Parathyroid adenoma (tissue), 2 donors: ENCODE measurements around the gene SECISBP2L.
"Not testable (repeated sequence)": the region's sequence is repeated elsewhere in the genome, so short reads cannot be mapped to it uniquely, and the experiment has no call there.

Experiments used
- H2AFZ ChIP-seq: fragments of 300-600 bp; sonication (generic); one replicate; pipeline ENCODE4 v1.7.0; 2017; ENCODE audit warnings: antibody characterized with exemption, mild to moderate bottlenecking
- H3K27ac ChIP-seq: fragments of 300-600 bp; sonication (generic); one replicate; pipeline ENCODE4 v1.7.0; 2017
- H3K27me3 ChIP-seq: fragments of 300-600 bp; sonication (generic); one replicate; pipeline ENCODE4 v1.7.0; 2017; ENCODE audit warnings: low read length; ENCODE audit not compliant: control insufficient read depth, insufficient read depth
- H3K36me3 ChIP-seq: fragments of 300-600 bp; sonication (generic); one replicate; pipeline ENCODE4 v1.7.0; 2017; ENCODE audit warnings: low read length; ENCODE audit not compliant: control insufficient read depth, insufficient read depth
- H3K4me1 ChIP-seq: fragments of 300-600 bp; sonication (generic); one replicate; pipeline ENCODE4 v1.7.0; 2017; ENCODE audit warnings: control low read depth
- H3K4me2 ChIP-seq: fragments of 300-600 bp; sonication (generic); one replicate; pipeline ENCODE4 v1.7.0; 2017; ENCODE audit warnings: low read length
- H3K4me3 ChIP-seq: fragments of 300-600 bp; sonication (generic); one replicate; pipeline ENCODE4 v1.7.0; 2017; ENCODE audit warnings: low read depth, low read length
- H3K79me2 ChIP-seq: fragments of 300-600 bp; sonication (generic); one replicate; pipeline ENCODE4 v1.7.0; 2017; ENCODE audit warnings: control low read depth
- H3K9ac ChIP-seq: fragments of 300-600 bp; sonication (generic); one replicate; pipeline ENCODE4 v1.7.0; 2017; ENCODE audit warnings: mild to moderate bottlenecking
- H3K9me3 ChIP-seq: fragments of 300-600 bp; sonication (generic); one replicate; pipeline ENCODE4 v1.7.0; 2017; ENCODE audit warnings: low read length; ENCODE audit not compliant: control insufficient read depth
- CTCF ChIP-seq: fragments of 300-600 bp; sonication (generic); IDR thresholded peaks from one replicate; pipeline ENCODE4 v1.7.0; 2017; ENCODE audit warnings: antibody characterized with exemption, mild to moderate bottlenecking
- donor health status: primary hyperparathyroidism.

The SECISBP2L gene

GRCh38 chr15:48975472-48976419 is 70.5 kb downstream of the SECISBP2L start:
- no peak overlapping the region for H3K9ac ChIP-seq
- no peak overlapping the region for H3K27ac ChIP-seq
- no peaks in the 10 kb centered on the region for H3K36me3 ChIP-seq

GRCh38 chr15:48974882-48975281 is 71.4 kb downstream of the SECISBP2L start:
- H3K9me3 ChIP-seq, result no peaks in the 10 kb centered on the region

More at GRCh38 chr15:48975472-48976419, 70.5 kb downstream of the SECISBP2L start:
- peak overlapping the region; percentile 83 for H2AFZ ChIP-seq
- H3K4me3 ChIP-seq, result peak overlapping the region; percentile 4
- peak; percentile 70 for TF ChIP-seq CTCF
- no peaks in the 10 kb centered on the region for H3K4me1 ChIP-seq
- no peaks in the 10 kb centered on the region for H3K27me3 ChIP-seq
- peak overlapping the region; percentile 40 for H3K4me2 ChIP-seq
- H3K79me2 ChIP-seq, result no peaks in the 10 kb centered on the region
- no peaks in the 10 kb centered on the region for H3K9me3 ChIP-seq

GRCh38 chr15:48972750-48973503 is 73.3 kb downstream of the SECISBP2L start:
- Histone ChIP-seq H3K36me3 (no peaks in the 10 kb centered on the region), H3K79me2 (no peaks in the 10 kb centered on the region), H3K4me1 (no peaks in the 10 kb centered on the region), H2AFZ (no peak overlapping the region), H3K9ac (no peak overlapping the region), H3K27ac (no peak overlapping the region), H3K4me2 (no peak overlapping the region), H3K27me3 (no peaks in the 10 kb centered on the region), H3K9me3 (no peaks in the 10 kb centered on the region), H3K4me3 (no peak overlapping the region)
- TF ChIP-seq CTCF, result no peak

More at GRCh38 chr15:48974882-48975281, 71.4 kb downstream of the SECISBP2L start:
- Histone ChIP-seq H3K27ac (no peak overlapping the region), H3K27me3 (no peaks in the 10 kb centered on the region), H3K4me3 (no peak overlapping the region), H2AFZ (no peak overlapping the region), H3K4me1 (no peaks in the 10 kb centered on the region), H3K36me3 (no peaks in the 10 kb centered on the region), H3K9ac (no peak overlapping the region), H3K4me2 (peak overlapping the region; percentile 40), H3K79me2 (no peaks in the 10 kb centered on the region)
- TF ChIP-seq CTCF, result no peak

GRCh38 chr15:48970926-48971325 is 75.3 kb downstream of the SECISBP2L start:
- H2AFZ ChIP-seq, H3K27ac ChIP-seq, H3K36me3 ChIP-seq, H3K4me1 ChIP-seq, H3K79me2 ChIP-seq, H3K27me3 ChIP-seq, H3K9ac ChIP-seq, H3K4me2 ChIP-seq, H3K4me3 ChIP-seq, H3K9me3 ChIP-seq: not testable (repeated sequence)

GRCh38 chr15:48968066-48968465 is 78.2 kb downstream of the SECISBP2L start:
- Histone ChIP-seq H3K9ac (no peak overlapping the region), H2AFZ (no peak overlapping the region), H3K79me2 (no peaks in the 10 kb centered on the region), H3K4me2 (no peak overlapping the region), H3K27me3 (no peaks in the 10 kb centered on the region), H3K27ac (no peak overlapping the region), H3K4me1 (no peaks in the 10 kb centered on the region), H3K36me3 (no peaks in the 10 kb centered on the region), H3K9me3 (no peaks in the 10 kb centered on the region), H3K4me3 (no peak overlapping the region)
- no peak for TF ChIP-seq CTCF
